ENCODE measurements around the gene GMPPA. TPM values are rescaled to one million over a fixed set of nuclear protein-coding genes. Genes with fewer than 3 reads are reported as not detected.

Gene GMPPA
- total RNA-seq, 1 donor: 66.3 TPM

- no peak for DNase-seq (ENCODE audit: low read depth)
- no peak for TF ChIP-seq CTCF (IDR thresholded peaks at IDR 0.05; ENCODE audit: insufficient read depth, low read length)
- no peak overlapping the region for H3K4me3 ChIP-seq (ENCODE audit: low read depth, low read length)
These were observed 27.8 kb downstream of the GMPPA start for GRCh38 chr2:219526320-219527075.

DNA sequence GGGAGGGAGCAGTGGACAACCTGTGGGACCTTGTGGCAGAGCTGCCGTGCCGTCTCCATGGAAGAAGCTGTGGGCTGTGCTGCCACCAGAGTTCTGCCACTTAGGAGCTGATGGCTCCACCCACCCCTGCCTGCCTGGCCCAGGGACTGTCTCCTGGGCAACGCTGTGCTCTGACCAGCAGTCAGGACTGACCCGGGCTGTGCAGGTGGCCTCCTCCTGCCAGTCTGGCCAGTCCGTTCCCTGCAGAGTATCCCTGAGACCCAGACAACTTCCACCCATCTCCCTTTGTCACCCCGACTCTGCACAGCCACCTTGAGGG lies 28.3 kb downstream of the GMPPA start:
- no peak for DNase-seq (ENCODE audit: low read depth)

GRCh38 chr2:219527472-219527871 lies 28.8 kb downstream of the GMPPA start:
- TF ChIP-seq CTCF (IDR thresholded peaks at IDR 0.05; ENCODE audit: insufficient read depth, low read length): no peak
- no peak for DNase-seq (ENCODE audit: low read depth)
- no peak overlapping the region for H3K4me3 ChIP-seq (ENCODE audit: low read depth, low read length)

More for the DNA sequence above, 28.3 kb downstream of the GMPPA start:
- H3K4me3 ChIP-seq (ENCODE audit: low read depth, low read length): no peak overlapping the region
- no peak for TF ChIP-seq CTCF (IDR thresholded peaks at IDR 0.05; ENCODE audit: insufficient read depth, low read length)

- peak overlapping the region; percentile 48 for H3K4me3 ChIP-seq (ENCODE audit: low read depth, low read length)
- DNase-seq (ENCODE audit: low read depth): peak; percentile 85
- TF ChIP-seq CTCF (IDR thresholded peaks at IDR 0.05; ENCODE audit: insufficient read depth, low read length): peak; percentile 97
These were observed 31.6 kb downstream of the GMPPA start for GRCh38 chr2:219530048-219530963.

GRCh38 chr2:219531639-219532377 lies 33.1 kb downstream of the GMPPA start:
- no peak for TF ChIP-seq CTCF (IDR thresholded peaks at IDR 0.05; ENCODE audit: insufficient read depth, low read length)
- DNase-seq (ENCODE audit: low read depth): no peak

GRCh38 chr2:219532378-219532649 lies 33.6 kb downstream of the GMPPA start:
- TF ChIP-seq CTCF (IDR thresholded peaks at IDR 0.05; ENCODE audit: insufficient read depth, low read length): no peak
- no peak overlapping the region for H3K4me3 ChIP-seq (ENCODE audit: low read depth, low read length)
- DNase-seq (ENCODE audit: low read depth): no peak

More at GRCh38 chr2:219531639-219532377, 33.1 kb downstream of the GMPPA start:
- H3K4me3 ChIP-seq (ENCODE audit: low read depth, low read length): no peak overlapping the region
